ENCODE data around the gene SRGAP1.

DNA sequence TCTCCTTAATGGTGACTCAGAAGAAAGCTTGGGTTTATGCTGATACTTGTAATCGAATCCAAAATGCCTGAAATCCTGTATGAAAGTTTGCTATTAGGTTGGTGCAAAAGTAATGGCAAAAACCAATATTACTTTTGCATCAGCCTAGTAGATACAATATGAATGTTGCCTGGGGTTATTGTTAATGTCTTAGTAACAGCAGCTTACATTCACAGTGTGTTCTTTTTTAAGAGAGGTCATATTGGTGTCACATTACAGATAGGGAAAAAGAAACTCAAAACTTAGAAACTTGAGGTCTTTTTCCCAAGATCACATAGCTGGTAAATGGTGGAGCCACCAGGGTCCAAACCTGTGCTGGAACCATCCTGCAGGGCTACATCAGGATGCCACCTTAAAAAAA is 25.2 kb downstream of the SRGAP1 start:
- TF ChIP-seq GABPB1 (CRISPR knock-in tag; IDR thresholded peaks at IDR 0.05) (no peak), NCOA1 (IDR thresholded peaks at IDR 0.05; ENCODE audit: low read depth) (no peak), ELF2 (CRISPR knock-in tag; IDR thresholded peaks at IDR 0.05) (no peak), CBX8 (IDR thresholded peaks at IDR 0.05; ENCODE audit: borderline replicate concordance, extremely low read depth, low read depth, low read length, poor library complexity, severe bottlenecking) (no peak)
- TF ChIP-seq, protein P1, sequence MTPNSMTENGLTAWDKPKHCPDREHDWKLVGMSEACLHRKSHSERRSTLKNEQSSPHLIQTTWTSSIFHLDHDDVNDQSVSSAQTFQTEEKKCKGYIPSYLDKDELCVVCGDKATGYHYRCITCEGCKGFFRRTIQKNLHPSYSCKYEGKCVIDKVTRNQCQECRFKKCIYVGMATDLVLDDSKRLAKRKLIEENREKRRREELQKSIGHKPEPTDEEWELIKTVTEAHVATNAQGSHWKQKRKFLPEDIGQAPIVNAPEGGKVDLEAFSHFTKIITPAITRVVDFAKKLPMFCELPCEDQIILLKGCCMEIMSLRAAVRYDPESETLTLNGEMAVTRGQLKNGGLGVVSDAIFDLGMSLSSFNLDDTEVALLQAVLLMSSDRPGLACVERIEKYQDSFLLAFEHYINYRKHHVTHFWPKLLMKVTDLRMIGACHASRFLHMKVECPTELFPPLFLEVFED (CRISPR knock-in tag; conservative IDR thresholded peaks at IDR 0.05): no peak

All from K562 (cell line).